Endothelial cell of umbilical vein (primary cell): Measurements from ENCODE around the gene ZNF804B. TPM values are rescaled to one million over a fixed set of nuclear protein-coding genes. Genes with fewer than 3 reads are reported as not detected.
A peak's percentile ranks its signal among the peaks of the same experiment; 100 is the strongest.

Experiments
- BruUV-seq: library from RNA; stranded (reverse); fragments of 400-500 nt; replicated peaks from 2 replicates; lab custom pipeline; 2021; lab: Mats Ljungman, UMichigan
- CTCF ChIA-PET: fragments of 300-600, 350-600 bp; sonication (Branson Sonifier 250); formaldehyde crosslinking; loops from one replicate; lab custom pipeline; 2021; ENCODE audit warnings: antibody characterized with exemption, inconsistent platforms; lab: Charles Lee
- POLR2A ChIA-PET: fragments of 300-600, 350-600 bp; sonication (Branson Sonifier 250); formaldehyde crosslinking; loops from one replicate; lab custom pipeline; 2021; ENCODE audit warnings: antibody characterized with exemption, inconsistent platforms; lab: Charles Lee
- DNase-seq: peaks from one replicate; pipeline ENCODE4 v3.0.0-alpha.2; 2011; ENCODE audit warnings: low read depth, low spot score
- FAIRE-seq: peaks from 2 replicates; lab custom pipeline; 2011; peaks lifted over from hg19 to GRCh38; lab: Jason Lieb, UNC
- H2AFZ ChIP-seq: 2 replicates; pipeline ENCODE4 v1.6.0; 2012; ENCODE audit warnings: low read depth, low read length, control low read depth, inconsistent platforms
- H3K27ac ChIP-seq: 2 replicates; pipeline ENCODE4 v1.5.1; 2011; ENCODE audit warnings: low read depth, mild to moderate bottlenecking, control low read depth, low read length, moderate library complexity; ENCODE audit not compliant: insufficient read depth
- H3K27me3 ChIP-seq, 2 experiments: 2 replicates each; pipeline versions ENCODE4 v1.6.0 to v1.6.1; 2011; ENCODE audit warnings: low read length in 2 of 2, mixed read lengths in 1 of 2; ENCODE audit not compliant: control insufficient read depth in 2 of 2, insufficient read depth in 2 of 2
- H3K36me3 ChIP-seq, 2 experiments: 2 replicates in 1 of 2; 3 replicates in 1 of 2; pipeline ENCODE4 v1.5.1; 2011; ENCODE audit warnings: low read length in 2 of 2, mild to moderate bottlenecking in 1 of 2, moderate library complexity in 1 of 2; ENCODE audit not compliant: control insufficient read depth in 2 of 2, insufficient read depth in 2 of 2; ENCODE audit errors: extremely low read depth in 1 of 2
- H3K4me1 ChIP-seq: 3 replicates; pipeline ENCODE4 v1.5.1; 2011; ENCODE audit warnings: mild to moderate bottlenecking, low read length; ENCODE audit not compliant: control insufficient read depth, insufficient read depth; ENCODE audit errors: extremely low read depth
- H3K4me2 ChIP-seq: 2 replicates; pipeline ENCODE4 v1.6.1; 2011; ENCODE audit warnings: low read length, control low read depth, mixed read lengths; ENCODE audit not compliant: insufficient read depth
- H3K4me3 ChIP-seq, 3 experiments: fragments of 200-600 bp in 1 of 3; sonication (generic), shearing (Covaris generic) in 1 of 3; replicated peaks in 1 of 3; 2 replicates each; pipeline ENCODE4 v1.5.1; 2011 to 2016; ENCODE audit warnings: control low read depth in 3 of 3, low read length in 3 of 3, mild to moderate bottlenecking in 2 of 3, inconsistent platforms in 1 of 3, low read depth in 1 of 3, moderate library complexity in 1 of 3; ENCODE audit not compliant: insufficient read depth in 1 of 3
- H3K79me2 ChIP-seq: 2 replicates; pipeline ENCODE4 v1.6.0; 2012; ENCODE audit warnings: low read length, inconsistent platforms; ENCODE audit not compliant: control insufficient read depth, insufficient read depth
- H3K9ac ChIP-seq: replicated peaks from 2 replicates; pipeline ENCODE3; 2011; ENCODE audit warnings: low read length, control low read depth; ENCODE audit not compliant: insufficient read depth; ENCODE audit errors: extremely low read depth
- H3K9me1 ChIP-seq: replicated peaks from 3 replicates; pipeline ENCODE4 v1.6.0; 2011; ENCODE audit warnings: mild to moderate bottlenecking, low read length; ENCODE audit not compliant: control insufficient read depth, insufficient read depth; ENCODE audit errors: extremely low read depth
- H3K9me3 ChIP-seq: replicated peaks from 2 replicates; pipeline ENCODE4 v1.5.1; 2012; ENCODE audit warnings: low read length, inconsistent platforms; ENCODE audit not compliant: control insufficient read depth, insufficient read depth
- H4K20me1 ChIP-seq: replicated peaks from 2 replicates; pipeline ENCODE3; 2011; ENCODE audit warnings: mild to moderate bottlenecking, low read length; ENCODE audit not compliant: control insufficient read depth, insufficient read depth; ENCODE audit errors: extremely low read depth
- EZH2 ChIP-seq: IDR thresholded peaks from 2 replicates; pipeline ENCODE4 v1.6.1; 2012; ENCODE audit warnings: borderline replicate concordance, low read depth, mild to moderate bottlenecking, moderate library complexity, low read length, inconsistent platforms; ENCODE audit not compliant: severe bottlenecking
- FOS ChIP-seq: IDR thresholded peaks from 2 replicates; pipeline ENCODE4 v1.6.1; 2011; ENCODE audit warnings: mild to moderate bottlenecking, low read length, moderate library complexity, borderline replicate concordance; ENCODE audit not compliant: insufficient read depth
- GATA2 ChIP-seq: IDR thresholded peaks from 2 replicates; pipeline ENCODE4 v1.7.0; 2011; ENCODE audit warnings: low read depth, mild to moderate bottlenecking, moderate library complexity, mixed read lengths, low read length; ENCODE audit not compliant: insufficient read length, insufficient read depth
- JUN ChIP-seq: IDR thresholded peaks from 2 replicates; pipeline ENCODE4 v1.6.1; 2011; ENCODE audit warnings: borderline replicate concordance, low read depth; ENCODE audit not compliant: insufficient read length, insufficient read depth
- MAX ChIP-seq: IDR thresholded peaks from 2 replicates; pipeline ENCODE4 v1.6.1; 2011; ENCODE audit not compliant: insufficient read depth, insufficient read length
- MYC ChIP-seq: IDR thresholded peaks from one replicate; pipeline ENCODE4 v1.6.1; 2011; ENCODE audit warnings: mild to moderate bottlenecking, low read depth, low read length
- POLR2A ChIP-seq: IDR thresholded peaks from 2 replicates; pipeline ENCODE4 v1.6.1; 2012; ENCODE audit warnings: low read depth, mild to moderate bottlenecking, control low read depth, low read length
- POLR2AphosphoS5 ChIP-seq: IDR thresholded peaks from 2 replicates; pipeline ENCODE4 v1.6.1; 2012; ENCODE audit warnings: low read depth, mild to moderate bottlenecking, control low read depth, low read length, moderate library complexity; ENCODE audit not compliant: insufficient read depth
- dilution Hi-C: fragments of 300-500 bp; cut with MboI; formaldehyde crosslinking; loops from one replicate; pipeline ENCODE4 v1.15.0; 2019; ENCODE audit warnings: low sequenced_read_pairs; ENCODE audit not compliant: extremely low pct_ligation_motif_present
- intact Hi-C: fragments of 100-400 bp; cut with micrococcal nuclease; formaldehyde crosslinking; loops from one replicate; pipeline ENCODE4 v1.10.0; 2022
- polyA plus RNA-seq, 4 experiments: library from polyadenylated mRNA; depleted of rRNA in 3 of 4; stranded (reverse) in 3 of 4; unstranded in 1 of 4; fragments of >200 nt; gene quantifications; 2 replicates each; pipeline versions ENCODE4 v1.2.1 to v1.2.3, GENCODE V29; 2011 to 2012; ENCODE audit warnings: missing spikeins in 1 of 4
- total RNA-seq: library from RNA; stranded (reverse); gene quantifications from 2 replicates; pipeline ENCODE4 v1.2.3, GENCODE V29; 2021
- TF ChIP-seq, protein P1 (sequence below), 2 donors: IDR thresholded peaks; 1 replicate in 1 of 2; 2 replicates in 1 of 2; pipeline ENCODE4 v1.5.1; 2011; ENCODE audit warnings: low read length in 2 of 2, mild to moderate bottlenecking in 2 of 2, moderate library complexity in 2 of 2, control low read depth in 1 of 2, inconsistent platforms in 1 of 2, low read depth in 1 of 2; ENCODE audit not compliant: insufficient read depth in 1 of 2; ENCODE audit errors: extremely low read depth in 1 of 2

ZNF804B gene
- total and polyA plus RNA-seq, 2 donors (not counting 3 experiments of a cell fraction or from before 2014, with no cell fraction given): not detected

- intact Hi-C loops: no loop called here
- Histone ChIP-seq H3K27me3 (no peaks in the 10 kb centered on the region), H3K9me1 (no peaks in the 10 kb centered on the region), H2AFZ (no peak overlapping the region), H3K79me2 (no peaks in the 10 kb centered on the region), H3K9me3 (no peaks in the 10 kb centered on the region), H3K27ac (no peak overlapping the region), H3K9ac (no peak overlapping the region), H3K4me1 (peaks cover 4% of the 10 kb centered on the region), H3K4me2 (no peak overlapping the region), H3K4me3 (no peak overlapping the region), H4K20me1 (no peaks in the 10 kb centered on the region), H3K36me3 (no peaks in the 10 kb centered on the region)
- TF ChIP-seq MYC (no peak), GATA2 (no peak), POLR2A (no peak), JUN (no peak), MAX (no peak), POLR2AphosphoS5 (no peak), EZH2 (no peak), FOS (no peak)
- TF ChIP-seq, protein P1, sequence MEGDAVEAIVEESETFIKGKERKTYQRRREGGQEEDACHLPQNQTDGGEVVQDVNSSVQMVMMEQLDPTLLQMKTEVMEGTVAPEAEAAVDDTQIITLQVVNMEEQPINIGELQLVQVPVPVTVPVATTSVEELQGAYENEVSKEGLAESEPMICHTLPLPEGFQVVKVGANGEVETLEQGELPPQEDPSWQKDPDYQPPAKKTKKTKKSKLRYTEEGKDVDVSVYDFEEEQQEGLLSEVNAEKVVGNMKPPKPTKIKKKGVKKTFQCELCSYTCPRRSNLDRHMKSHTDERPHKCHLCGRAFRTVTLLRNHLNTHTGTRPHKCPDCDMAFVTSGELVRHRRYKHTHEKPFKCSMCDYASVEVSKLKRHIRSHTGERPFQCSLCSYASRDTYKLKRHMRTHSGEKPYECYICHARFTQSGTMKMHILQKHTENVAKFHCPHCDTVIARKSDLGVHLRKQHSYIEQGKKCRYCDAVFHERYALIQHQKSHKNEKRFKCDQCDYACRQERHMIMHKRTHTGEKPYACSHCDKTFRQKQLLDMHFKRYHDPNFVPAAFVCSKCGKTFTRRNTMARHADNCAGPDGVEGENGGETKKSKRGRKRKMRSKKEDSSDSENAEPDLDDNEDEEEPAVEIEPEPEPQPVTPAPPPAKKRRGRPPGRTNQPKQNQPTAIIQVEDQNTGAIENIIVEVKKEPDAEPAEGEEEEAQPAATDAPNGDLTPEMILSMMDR (IDR thresholded peaks at IDR 0.05; ENCODE audit: extremely low read depth in 1 of 2, insufficient read depth in 1 of 2, low read depth in 1 of 2, low read length in 2 of 2): no peak
- FAIRE-seq (no peak), DNase-seq (peak; percentile 54)
- ChIA-PET POLR2A (no interaction called here), CTCF (no interaction called here)
- BruUV-seq: no TSS peak
- dilution Hi-C loops: no loop called here
Measured at GRCh38 chr7:88922944-88923343, 163.4 kb downstream of the ZNF804B start.
